ENCODE data around the gene ARID4A. TPM values are rescaled to one million over a fixed set of nuclear protein-coding genes. Genes with fewer than 3 reads are reported as not detected.
A peak's percentile ranks its signal among the peaks of the same experiment; 100 is the strongest.
"Not testable (repeated sequence)": the region's sequence is repeated elsewhere in the genome, so short reads cannot be mapped to it uniquely, and the experiment has no call there.

The ARID4A gene
- polyA plus RNA-seq, 1 donor from 2014 or later = 37.1 TPM

DNA sequence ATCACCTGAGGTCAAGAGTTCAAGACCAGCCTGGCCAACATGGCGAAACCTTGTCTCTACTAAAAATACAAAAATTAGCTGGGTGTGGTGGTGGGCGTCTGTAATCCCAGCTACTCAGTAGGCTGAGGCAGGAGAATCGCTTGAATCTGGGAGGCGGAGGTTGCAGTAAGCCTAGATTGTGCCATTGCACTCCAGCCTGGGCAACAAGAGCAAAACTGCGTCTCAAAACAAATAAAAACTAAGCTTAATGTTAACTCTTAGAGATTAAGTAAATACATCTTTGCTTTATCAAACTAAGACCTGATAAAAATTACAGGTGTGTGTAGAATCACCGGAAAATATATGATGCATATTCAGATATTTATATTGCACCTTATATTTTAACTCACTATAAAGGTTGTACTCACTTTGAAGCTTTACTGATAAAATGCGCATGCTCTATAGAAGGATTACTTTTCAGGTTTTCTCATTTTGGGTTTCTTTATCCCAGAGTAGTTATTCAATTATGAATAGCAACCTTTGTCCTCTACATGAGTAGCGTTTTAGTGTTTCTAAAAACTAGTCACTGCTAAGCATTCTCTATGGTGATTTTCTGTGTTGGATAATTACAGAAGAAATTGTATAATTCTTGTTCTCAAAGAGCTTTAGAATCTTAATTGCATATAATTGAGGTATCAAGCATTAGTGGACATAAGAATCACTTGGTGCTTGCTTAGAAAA, 9.4 kb downstream of the ARID4A start:
- Mint-ChIP-seq H3K4me3 (no peak overlapping the region), H3K9me3 (no peaks in the 10 kb centered on the region), H3K27ac (no peak overlapping the region), H3K27me3 (no peaks in the 10 kb centered on the region), H3K4me1 (peaks cover 0 to 12% (median 6%) of the 10 kb centered on the region in 3 donors), H3K36me3 (peaks cover 8% of the 10 kb centered on the region)

DNA sequence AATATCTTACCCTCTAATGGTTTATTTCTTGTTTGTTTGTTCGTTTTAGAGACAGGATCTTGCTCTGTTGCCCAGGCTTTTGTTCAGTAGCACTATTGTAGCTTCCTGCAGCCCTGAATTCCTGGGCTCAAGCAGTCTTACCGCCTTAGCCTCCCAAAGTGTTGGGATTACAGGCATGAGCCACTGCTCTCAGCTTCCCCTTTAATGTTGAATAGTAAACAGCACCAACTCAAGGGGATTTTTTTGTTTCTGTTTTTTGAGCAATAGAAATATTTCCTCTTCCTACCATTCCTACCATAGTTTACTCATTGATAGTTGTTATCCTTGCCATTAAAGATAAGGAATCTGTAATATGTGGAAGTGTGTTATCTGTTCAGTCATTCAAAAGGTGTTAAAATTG, 10.7 kb downstream of the ARID4A start:
- Mint-ChIP-seq H3K27me3 (no peaks in the 10 kb centered on the region), H3K4me3 (no peak overlapping the region), H3K36me3 (peaks cover 8% of the 10 kb centered on the region), H3K27ac (no peak overlapping the region), H3K4me1 (peaks cover 0 to 12% (median 3%) of the 10 kb centered on the region in 3 donors), H3K9me3 (no peaks in the 10 kb centered on the region)

- Mint-ChIP-seq H3K27ac (no peak overlapping the region), H3K9me3 (no peaks in the 10 kb centered on the region), H3K4me3 (no peak overlapping the region), H3K36me3 (peaks cover 15% of the 10 kb centered on the region), H3K4me1 (peaks cover 0 to 5% (median 0%) of the 10 kb centered on the region in 3 donors), H3K27me3 (no peaks in the 10 kb centered on the region)
Observed at GRCh38 chr14:58313699-58314098, 15.3 kb downstream of the ARID4A start.

DNA sequence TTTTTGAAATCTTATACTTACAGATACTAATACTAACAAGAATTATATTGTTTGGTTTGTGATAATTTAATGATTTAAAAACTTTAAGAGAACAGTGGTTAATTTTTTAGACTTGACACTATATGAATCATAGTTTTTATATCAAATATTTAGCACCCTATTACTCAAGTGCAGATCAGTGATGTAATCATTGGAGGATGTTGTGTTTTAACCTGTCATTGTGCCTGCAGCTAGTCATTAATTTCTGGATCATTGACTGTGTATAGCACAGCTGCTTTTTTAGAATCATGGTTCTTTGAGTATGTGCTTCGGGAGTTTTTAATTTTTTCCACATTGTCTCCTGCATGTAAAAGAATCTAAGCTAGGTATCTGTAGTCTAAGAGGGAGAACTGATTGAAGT, 17.3 kb downstream of the ARID4A start:
- H3K9me3 Mint-ChIP-seq = no peaks in the 10 kb centered on the region
- H3K27ac Mint-ChIP-seq = peak overlapping the region in 2 of 3 donors; percentile 1 to 31
- H3K27me3 Mint-ChIP-seq = no peaks in the 10 kb centered on the region
- no peak overlapping the region for H3K4me3 Mint-ChIP-seq
- peaks cover 8% of the 10 kb centered on the region for H3K36me3 Mint-ChIP-seq
- no peaks in the 10 kb centered on the region for H3K4me1 Mint-ChIP-seq

- Mint-ChIP-seq H3K27ac (no peak overlapping the region), H3K4me3 (no peak overlapping the region), H3K27me3 (no peaks in the 10 kb centered on the region), H3K4me1 (peaks cover 8 to 13% (median 10%) of the 10 kb centered on the region in 3 donors), H3K9me3 (no peaks in the 10 kb centered on the region), H3K36me3 (peaks cover 8% of the 10 kb centered on the region)
Observed at GRCh38 chr14:58327019-58327418, 28.7 kb downstream of the ARID4A start.

GRCh38 chr14:58331111-58331510, 32.8 kb downstream of the ARID4A start:
- Mint-ChIP-seq H3K9me3 (no peaks in the 10 kb centered on the region), H3K36me3 (peaks cover 4% of the 10 kb centered on the region)

GRCh38 chr14:58332561-58332960, 34.2 kb downstream of the ARID4A start:
- peaks cover 2% of the 10 kb centered on the region for H3K36me3 Mint-ChIP-seq
- H3K4me3 Mint-ChIP-seq = no peak overlapping the region
- H3K4me1 Mint-ChIP-seq = peaks cover 13 to 19% (median 16%) of the 10 kb centered on the region in 3 donors
- H3K27ac Mint-ChIP-seq = no peak overlapping the region
- no peaks in the 10 kb centered on the region for H3K27me3 Mint-ChIP-seq
- H3K9me3 Mint-ChIP-seq = no peaks in the 10 kb centered on the region

More at GRCh38 chr14:58331111-58331510, 32.8 kb downstream of the ARID4A start:
- Mint-ChIP-seq H3K4me1 (peaks cover 13 to 19% (median 16%) of the 10 kb centered on the region in 3 donors), H3K27me3 (no peaks in the 10 kb centered on the region), H3K4me3 (peak overlapping the region; percentile 30 to 54 (median 50)), H3K27ac (peak overlapping the region; percentile 78 to 95 (median 86))

- H3K27me3 Mint-ChIP-seq, H3K36me3 Mint-ChIP-seq, H3K4me1 Mint-ChIP-seq, H3K9me3 Mint-ChIP-seq: not testable (repeated sequence)
- Mint-ChIP-seq H3K27ac (peak overlapping the region in 1 of 3 donors; percentile 6), H3K4me3 (peak overlapping the region in 1 of 4 donors; percentile 44)
Observed at GRCh38 chr14:58339666-58340065, 41.3 kb downstream of the ARID4A start.

- no peak overlapping the region for H3K27ac Mint-ChIP-seq
- H3K27me3 Mint-ChIP-seq = no peaks in the 10 kb centered on the region
- no peaks in the 10 kb centered on the region for H3K9me3 Mint-ChIP-seq
- peaks cover 0 to 4% (median 3%) of the 10 kb centered on the region in 3 donors for H3K4me1 Mint-ChIP-seq
- H3K36me3 Mint-ChIP-seq = peaks cover 3% of the 10 kb centered on the region
- no peak overlapping the region for H3K4me3 Mint-ChIP-seq
Observed at GRCh38 chr14:58341152-58341748, 42.9 kb downstream of the ARID4A start.

GRCh38 chr14:58343535-58343934, 45.2 kb downstream of the ARID4A start:
- H3K27ac Mint-ChIP-seq, H3K36me3 Mint-ChIP-seq, H3K27me3 Mint-ChIP-seq, H3K4me1 Mint-ChIP-seq, H3K9me3 Mint-ChIP-seq, H3K4me3 Mint-ChIP-seq: not testable (repeated sequence)

DNA sequence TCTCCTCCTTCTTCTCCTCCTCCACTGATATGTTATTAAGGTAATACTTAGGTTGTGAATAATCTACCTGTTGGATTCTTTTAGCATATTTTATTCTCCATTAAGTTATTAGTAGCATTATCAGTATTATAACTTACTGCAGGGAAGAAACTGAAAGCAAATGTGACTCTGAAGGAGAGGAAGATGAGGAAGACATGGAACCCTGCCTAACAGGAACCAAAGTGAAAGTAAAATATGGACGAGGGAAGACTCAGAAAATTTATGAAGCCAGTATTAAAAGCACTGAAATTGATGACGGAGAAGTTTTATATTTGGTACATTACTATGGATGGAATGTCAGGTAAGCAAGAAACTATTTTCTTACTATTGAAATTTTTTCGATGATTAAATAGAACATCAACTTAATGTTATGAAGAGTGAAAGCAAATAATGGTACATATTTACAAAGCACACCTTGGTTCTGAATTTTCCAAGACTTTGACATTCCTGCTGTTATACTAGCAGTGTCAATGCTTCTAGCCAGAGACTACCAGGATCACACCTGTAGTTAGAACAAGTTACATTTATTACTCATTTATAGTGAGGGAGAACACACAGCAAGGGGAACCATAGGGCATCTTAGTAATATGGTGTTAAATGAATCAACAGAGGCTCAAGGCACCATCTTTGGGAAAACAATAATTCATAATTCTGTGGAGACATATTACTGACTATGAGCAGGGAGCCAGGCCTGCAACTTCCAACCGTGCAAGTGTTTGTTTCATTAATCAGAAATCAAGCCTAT, 55.4 kb downstream of the ARID4A start:
- Mint-ChIP-seq H3K27me3 (no peaks in the 10 kb centered on the region), H3K36me3 (peaks cover 5% of the 10 kb centered on the region), H3K9me3 (no peaks in the 10 kb centered on the region), H3K27ac (peak overlapping the region in 2 of 3 donors; percentile 40 to 86), H3K4me1 (peaks cover 0 to 7% (median 3%) of the 10 kb centered on the region in 3 donors), H3K4me3 (peak overlapping the region in 1 of 4 donors; percentile 89)

DNA sequence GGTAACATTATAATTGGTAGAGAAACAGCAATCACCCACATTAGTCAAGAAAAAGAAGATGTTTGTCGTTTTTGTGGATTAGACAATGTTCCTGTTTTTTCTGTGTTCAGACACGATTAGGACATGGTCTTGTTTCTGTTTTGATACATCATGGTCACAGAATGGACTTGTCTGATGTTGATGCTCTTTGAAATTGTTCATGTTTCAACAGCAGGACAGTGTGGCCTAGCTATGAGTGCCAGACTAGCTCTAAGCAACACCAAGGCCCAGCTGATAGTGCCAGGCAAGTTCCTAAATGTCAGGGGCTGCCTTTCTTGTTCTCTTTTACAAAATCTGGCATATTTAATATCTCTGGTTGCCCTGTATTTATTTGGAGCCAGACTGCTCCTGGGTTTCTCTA, 56.5 kb downstream of the ARID4A start:
- Mint-ChIP-seq H3K4me3 (no peak overlapping the region), H3K4me1 (peaks cover 0 to 7% (median 3%) of the 10 kb centered on the region in 3 donors), H3K9me3 (no peaks in the 10 kb centered on the region), H3K27ac (peak overlapping the region in 2 of 3 donors; percentile 46 to 71), H3K27me3 (no peaks in the 10 kb centered on the region), H3K36me3 (peaks cover 5% of the 10 kb centered on the region)

GRCh38 chr14:58356268-58356667, 57.9 kb downstream of the ARID4A start:
- Mint-ChIP-seq H3K4me3 (no peak overlapping the region), H3K27ac (no peak overlapping the region), H3K27me3 (no peaks in the 10 kb centered on the region), H3K36me3 (peaks cover 4% of the 10 kb centered on the region), H3K4me1 (peaks cover 0 to 7% (median 3%) of the 10 kb centered on the region in 3 donors), H3K9me3 (no peaks in the 10 kb centered on the region)

DNA sequence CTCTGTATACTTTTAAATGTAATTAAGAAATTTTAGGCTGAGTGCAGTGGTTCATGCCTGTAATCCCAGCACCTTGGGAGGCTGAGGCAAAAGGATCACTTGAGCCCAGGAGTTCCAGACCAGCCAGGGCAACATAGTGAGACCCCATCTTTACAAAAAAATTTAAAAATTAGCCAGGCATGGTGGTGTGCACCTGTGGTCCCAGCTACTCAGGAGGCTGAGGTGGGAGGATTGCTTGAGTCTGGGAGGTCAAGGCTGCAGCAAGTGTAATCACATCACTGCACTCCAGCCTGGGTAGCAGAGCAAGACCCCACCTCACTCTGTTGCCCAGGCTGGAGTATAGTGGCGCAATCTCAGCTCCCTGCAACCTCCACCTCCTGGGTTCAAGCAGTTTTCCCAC, 63.9 kb downstream of the ARID4A start:
- H3K27me3 Mint-ChIP-seq, H3K4me3 Mint-ChIP-seq, H3K36me3 Mint-ChIP-seq, H3K27ac Mint-ChIP-seq, H3K9me3 Mint-ChIP-seq, H3K4me1 Mint-ChIP-seq: not testable (repeated sequence)

DNA sequence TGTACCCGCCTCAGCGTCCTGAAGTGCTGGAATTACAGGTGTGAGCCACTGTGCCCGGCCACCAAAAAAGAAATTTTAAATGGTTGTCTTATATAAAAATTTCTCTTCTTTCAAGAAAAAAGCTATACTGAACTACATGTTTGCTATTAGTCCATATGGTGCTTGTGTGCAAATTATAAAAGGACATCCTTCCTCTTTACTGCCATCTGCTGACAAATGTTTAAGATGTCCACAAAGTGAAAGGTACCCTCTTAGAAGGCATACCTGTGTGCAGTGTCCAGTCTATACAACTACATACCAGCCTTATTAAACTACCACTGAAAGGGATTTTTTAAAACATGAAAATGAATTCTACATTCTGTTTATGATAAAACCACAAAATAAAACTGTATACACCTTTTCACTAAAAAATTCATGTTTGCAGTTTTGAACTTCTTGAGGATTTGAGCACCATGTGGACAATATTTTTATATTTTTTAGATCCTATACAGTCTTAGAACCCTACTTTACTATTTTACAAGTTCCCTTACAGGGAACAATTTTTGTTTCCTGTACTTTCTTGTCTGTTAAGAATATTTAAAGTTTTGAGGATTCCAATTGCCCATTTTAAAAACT, 64.5 kb downstream of the ARID4A start:
- H3K36me3 Mint-ChIP-seq = peaks cover 6% of the 10 kb centered on the region
- peaks cover 0 to 4% (median 0%) of the 10 kb centered on the region in 3 donors for H3K4me1 Mint-ChIP-seq
- H3K9me3 Mint-ChIP-seq = no peaks in the 10 kb centered on the region
- H3K27me3 Mint-ChIP-seq = no peaks in the 10 kb centered on the region
- H3K27ac Mint-ChIP-seq = no peak overlapping the region
- no peak overlapping the region for H3K4me3 Mint-ChIP-seq

All from IgD-negative memory B cell (primary cell).